Vagina (tissue), 2 donors: ENCODE data around the gene FGFR2. TPM values are rescaled to one million over a fixed set of nuclear protein-coding genes. Genes with fewer than 3 reads are reported as not detected.

Experiments
- DNase-seq, 2 donors: peaks; one replicate each; pipeline ENCODE4 v3.0.0-alpha.2; 2017; ENCODE audit errors: extremely low spot score in 2 of 2
- H3K27ac ChIP-seq: fragments of 200-600 bp; sonication (generic); one replicate; pipeline ENCODE4 v1.5.1; 2019
- H3K27me3 ChIP-seq: fragments of 200-600 bp; sonication (generic); one replicate; pipeline ENCODE4 v1.5.1; 2019
- H3K36me3 ChIP-seq, 2 donors: fragments of 200-600 bp; sonication (generic); one replicate each; pipeline ENCODE4 v1.5.1; 2017 to 2019
- H3K4me1 ChIP-seq: fragments of 200-600 bp; sonication (generic); one replicate; pipeline ENCODE4 v1.5.1; 2019
- H3K4me3 ChIP-seq, 2 donors: fragments of 200-600 bp; sonication (generic); 1 replicate in 1 of 2; 2 replicates in 1 of 2; pipeline ENCODE4 v1.5.1; 2016 to 2019
- H3K9me3 ChIP-seq: fragments of 200-600 bp; sonication (generic); one replicate; pipeline ENCODE4 v1.5.1; 2019
- POLR2A ChIP-seq, 2 donors: fragments of 450-650 bp; IDR thresholded peaks; one replicate each; pipeline ENCODE4 v1.6.1; 2017; ENCODE audit warnings: antibody characterized with exemption in 2 of 2, mild to moderate bottlenecking in 2 of 2, moderate library complexity in 2 of 2
- POLR2AphosphoS5 ChIP-seq, 2 donors: sonication (generic); formaldehyde crosslinking; IDR thresholded peaks; one replicate each; pipeline ENCODE4 v1.9.0; 2017; ENCODE audit warnings: antibody characterized with exemption in 2 of 2, mild to moderate bottlenecking in 2 of 2, low read depth in 1 of 2; ENCODE audit not compliant: insufficient read depth in 1 of 2
- intact Hi-C: fragments of 100-400 bp; cut with DNase I; formaldehyde crosslinking; loops from one replicate; pipeline ENCODE4 v1.15.1; 2023
- total RNA-seq: library from RNA; depleted of rRNA; stranded (reverse); fragments of >200 nt; gene quantifications from one replicate; pipeline ENCODE4 v1.2.3, GENCODE V29; 2016
- TF ChIP-seq, protein P1 (sequence below), 3 experiments: fragments of 450-650 bp in 2 of 3; fragments of 200-600 bp in 1 of 3; sonication (generic) in 1 of 3; IDR thresholded peaks; one replicate each; pipeline ENCODE4 v1.5.1; 2017 to 2019; ENCODE audit warnings: antibody characterized with exemption in 3 of 3, mild to moderate bottlenecking in 2 of 3, moderate library complexity in 2 of 3

Gene FGFR2
- total RNA-seq, 1 donor from 2014 or later: 54.0 TPM

DNA sequence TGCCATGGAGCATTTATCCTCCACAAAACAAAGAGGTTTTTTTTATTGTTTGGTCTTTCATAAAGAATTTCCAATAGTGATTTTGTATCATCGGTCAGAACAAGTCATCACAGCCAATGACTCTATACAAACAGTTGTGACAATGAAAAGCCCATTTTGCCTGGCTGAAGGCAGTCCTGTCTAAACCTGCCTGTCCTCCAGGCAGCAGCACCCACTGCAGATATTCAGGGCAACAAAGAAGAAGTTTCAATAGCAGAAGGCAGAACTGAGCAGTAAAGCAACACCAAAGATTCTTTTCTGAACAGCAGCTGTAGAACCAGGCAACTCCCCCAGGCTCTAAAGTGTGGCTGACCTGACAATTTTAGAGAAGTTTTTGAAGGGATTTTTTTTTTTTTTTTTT is 169.4 kb downstream of the FGFR2 start:
- no peaks in the 10 kb centered on the region for H3K36me3 ChIP-seq
- H3K4me3 ChIP-seq: no peak overlapping the region
- TF ChIP-seq POLR2A (IDR thresholded peaks at IDR 0.05): no peak
- no peak for TF ChIP-seq POLR2AphosphoS5 (IDR thresholded peaks at IDR 0.05; ENCODE audit: insufficient read depth in 1 of 2, low read depth in 1 of 2)
- TF ChIP-seq, protein P1, sequence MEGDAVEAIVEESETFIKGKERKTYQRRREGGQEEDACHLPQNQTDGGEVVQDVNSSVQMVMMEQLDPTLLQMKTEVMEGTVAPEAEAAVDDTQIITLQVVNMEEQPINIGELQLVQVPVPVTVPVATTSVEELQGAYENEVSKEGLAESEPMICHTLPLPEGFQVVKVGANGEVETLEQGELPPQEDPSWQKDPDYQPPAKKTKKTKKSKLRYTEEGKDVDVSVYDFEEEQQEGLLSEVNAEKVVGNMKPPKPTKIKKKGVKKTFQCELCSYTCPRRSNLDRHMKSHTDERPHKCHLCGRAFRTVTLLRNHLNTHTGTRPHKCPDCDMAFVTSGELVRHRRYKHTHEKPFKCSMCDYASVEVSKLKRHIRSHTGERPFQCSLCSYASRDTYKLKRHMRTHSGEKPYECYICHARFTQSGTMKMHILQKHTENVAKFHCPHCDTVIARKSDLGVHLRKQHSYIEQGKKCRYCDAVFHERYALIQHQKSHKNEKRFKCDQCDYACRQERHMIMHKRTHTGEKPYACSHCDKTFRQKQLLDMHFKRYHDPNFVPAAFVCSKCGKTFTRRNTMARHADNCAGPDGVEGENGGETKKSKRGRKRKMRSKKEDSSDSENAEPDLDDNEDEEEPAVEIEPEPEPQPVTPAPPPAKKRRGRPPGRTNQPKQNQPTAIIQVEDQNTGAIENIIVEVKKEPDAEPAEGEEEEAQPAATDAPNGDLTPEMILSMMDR (IDR thresholded peaks at IDR 0.05): no peak
- intact Hi-C loops: no loop called here
- no peaks in the 10 kb centered on the region for H3K4me1 ChIP-seq
- H3K27ac ChIP-seq: no peak overlapping the region
- H3K9me3 ChIP-seq: no peaks in the 10 kb centered on the region
- H3K27me3 ChIP-seq: no peaks in the 10 kb centered on the region
- DNase-seq: no peak
